ENCODE results near the gene CCL11.

CCL11 gene

GRCh38 chr17:34312080-34312479, 26.5 kb downstream of the CCL11 start:
- H3K4me3 ChIP-seq (ENCODE audit: low read depth, low read length), result no peak overlapping the region
- no peaks in the 10 kb centered on the region for H3K36me3 ChIP-seq (ENCODE audit: control insufficient read depth in 2 of 2, insufficient read depth in 1 of 2, low read length in 2 of 2)
- no peak for TF ChIP-seq ZSCAN4 (tag by site-specific recombination; IDR thresholded peaks at IDR 0.05)
- no peak for TF ChIP-seq ZNF558 (tag by site-specific recombination; IDR thresholded peaks at IDR 0.05)
- no peak for TF ChIP-seq ZNF211 (tag by site-specific recombination; IDR thresholded peaks at IDR 0.05; ENCODE audit: low read depth)
- TF ChIP-seq IKZF3 (tag by site-specific recombination; IDR thresholded peaks at IDR 0.05), result no peak
- H3K9me3 ChIP-seq (ENCODE audit: control insufficient read depth, insufficient read depth, low read depth, low read length), result no peaks in the 10 kb centered on the region
- CTCF ChIA-PET, result interaction anchor here (1.2 to 15.4 kb wide), 6 partner anchors 10 to 141 kb away, joined by 3 to 206 read pairs (median 4); partner anchors contain the start of gene CCL1
- POLR2A ChIA-PET, result no interaction called here
- no peaks in the 10 kb centered on the region for H3K4me1 ChIP-seq (ENCODE audit: control insufficient read depth, insufficient read depth, low read length)
- no peak overlapping the region for H3K27ac ChIP-seq (ENCODE audit: extremely low read depth, low read depth, low read length)

GRCh38 chr17:34313164-34313563, 27.6 kb downstream of the CCL11 start:
- H3K36me3 ChIP-seq (ENCODE audit: control insufficient read depth in 2 of 2, insufficient read depth in 1 of 2, low read length in 2 of 2), result no peaks in the 10 kb centered on the region
- H3K27ac ChIP-seq (ENCODE audit: extremely low read depth, low read depth, low read length), result no peak overlapping the region
- POLR2A ChIA-PET, result no interaction called here
- H3K9me3 ChIP-seq (ENCODE audit: control insufficient read depth, insufficient read depth, low read depth, low read length), result no peaks in the 10 kb centered on the region
- no peaks in the 10 kb centered on the region for H3K4me1 ChIP-seq (ENCODE audit: control insufficient read depth, insufficient read depth, low read length)
- no peak overlapping the region for H3K4me3 ChIP-seq (ENCODE audit: low read depth, low read length)
- CTCF ChIA-PET, result interaction anchor here (0.8 to 15.4 kb wide), 5 partner anchors 48 to 142 kb away, joined by 3 to 206 read pairs (median 3); partner anchors contain the start of gene CCL1
- TF ChIP-seq ZBTB48 (tag by site-specific recombination; IDR thresholded peaks at IDR 0.05) (no peak), ZNF677 (tag by site-specific recombination; IDR thresholded peaks at IDR 0.05) (no peak), ZNF621 (tag by site-specific recombination; IDR thresholded peaks at IDR 0.05) (no peak), KLF10 (tag by site-specific recombination; IDR thresholded peaks at IDR 0.05) (no peak), ZNF24 (tag by site-specific recombination; IDR thresholded peaks at IDR 0.05) (no peak), RBAK (tag by site-specific recombination; IDR thresholded peaks at IDR 0.05) (no peak), ZFP37 (tag by site-specific recombination; IDR thresholded peaks at IDR 0.05) (no peak), ZBTB21 (tag by site-specific recombination; IDR thresholded peaks at IDR 0.05) (no peak), PRDM2 (tag by site-specific recombination; IDR thresholded peaks at IDR 0.05; ENCODE audit: borderline replicate concordance) (no peak), GFI1B (tag by site-specific recombination; IDR thresholded peaks at IDR 0.05) (no peak), BCL11A (tag by site-specific recombination; IDR thresholded peaks at IDR 0.05; ENCODE audit: low read depth) (no peak), ZNF549 (tag by site-specific recombination; IDR thresholded peaks at IDR 0.05) (no peak), ZNF488 (tag by site-specific recombination; IDR thresholded peaks at IDR 0.05) (no peak), ZNF707 (tag by site-specific recombination; IDR thresholded peaks at IDR 0.05) (no peak), ZIC2 (tag by site-specific recombination; IDR thresholded peaks at IDR 0.05) (no peak), ZSCAN5A (tag by site-specific recombination; IDR thresholded peaks at IDR 0.05) (no peak), ZXDB (tag by site-specific recombination; IDR thresholded peaks at IDR 0.05) (no peak), ZNF529 (tag by site-specific recombination; IDR thresholded peaks at IDR 0.05; ENCODE audit: insufficient replicate concordance) (no peak), ZNF48 (tag by site-specific recombination; IDR thresholded peaks at IDR 0.05) (no peak), CTCF (tag by site-specific recombination; IDR thresholded peaks at IDR 0.05) (no peak)

Data from HEK293 (cell line).